Astrocyte of the spinal cord (primary cell): ENCODE data around the gene TANGO2.

ENCODE experiments used
- DNase-seq: peaks from one replicate; pipeline ENCODE4 v3.0.0; 2011; ENCODE audit warnings: low read depth, low spot score
- H3K4me3 ChIP-seq: 2 replicates; pipeline ENCODE4 v1.5.1; 2011; ENCODE audit warnings: low read depth, mild to moderate bottlenecking, low read length, moderate library complexity
- CTCF ChIP-seq: IDR thresholded peaks from 2 replicates; pipeline ENCODE4 v1.5.1; 2012; ENCODE audit warnings: low read depth, mild to moderate bottlenecking, low read length, inconsistent platforms
- in situ Hi-C: cut with HindIII; loops from 2 replicates; pipeline ENCODE4 v1.10.0; 2017; ENCODE audit warnings: low sequenced_read_pairs

Gene TANGO2

GRCh38 chr22:20009018-20009491 is 11.9 kb upstream of the TANGO2 start:
- no peak overlapping the region for H3K4me3 ChIP-seq
- in situ Hi-C loops: no loop called here
- no peak for DNase-seq
- TF ChIP-seq CTCF: no peak

GRCh38 chr22:20009582-20010306 is 11.2 kb upstream of the TANGO2 start:
- TF ChIP-seq CTCF: no peak
- no peak overlapping the region for H3K4me3 ChIP-seq
- DNase-seq: no peak
- in situ Hi-C loops: no loop called here

- in situ Hi-C loops: no loop called here
Observed at GRCh38 chr22:20010307-20011122, 10.4 kb upstream of the TANGO2 start.

GRCh38 chr22:20011123-20011992 is 9.6 kb upstream of the TANGO2 start:
- H3K4me3 ChIP-seq: no peak overlapping the region
- in situ Hi-C loops: no loop called here
- no peak for TF ChIP-seq CTCF
- no peak for DNase-seq

More at GRCh38 chr22:20010307-20011122, 10.4 kb upstream of the TANGO2 start:
- DNase-seq: no peak
- no peak for TF ChIP-seq CTCF
- no peak overlapping the region for H3K4me3 ChIP-seq

GRCh38 chr22:20011993-20012740 is 8.7 kb upstream of the TANGO2 start:
- no peak overlapping the region for H3K4me3 ChIP-seq
- in situ Hi-C loops: no loop called here
- TF ChIP-seq CTCF: no peak
- no peak for DNase-seq
